NCI-H82 treated with DMSO at 0.1 percent for 48 hours (cell line): ENCODE results near the gene LEFTY2.
"Not testable (repeated sequence)": the region's sequence is repeated elsewhere in the genome, so short reads cannot be mapped to it uniquely, and the experiment has no call there.

Source experiments
- DNase-seq: peaks from one replicate; lab custom pipeline; 2025; ENCODE audit not compliant: unreplicated experiment; lab: John Stamatoyannopoulos, UW

Gene LEFTY2

GRCh38 chr1:225908013-225908640, 32.9 kb downstream of the LEFTY2 start:
- no peak for DNase-seq

- no peak for DNase-seq
These were observed 33.7 kb downstream of the LEFTY2 start for GRCh38 chr1:225907341-225907740.

- no peak for DNase-seq
These were observed 34.6 kb downstream of the LEFTY2 start for GRCh38 chr1:225906467-225906866.

GRCh38 chr1:225903623-225904022, 37.4 kb downstream of the LEFTY2 start:
- DNase-seq: no peak

- no peak for DNase-seq
These were observed 41.7 kb downstream of the LEFTY2 start for GRCh38 chr1:225899044-225899925.

- DNase-seq: no peak
These were observed 43.2 kb downstream of the LEFTY2 start for GRCh38 chr1:225897595-225898514.

- no peak for DNase-seq
These were observed 44.0 kb downstream of the LEFTY2 start for GRCh38 chr1:225896937-225897549.

- DNase-seq: no peak
These were observed 44.5 kb downstream of the LEFTY2 start for GRCh38 chr1:225896494-225896893.

GRCh38 chr1:225892307-225892706, 48.7 kb downstream of the LEFTY2 start:
- DNase-seq: no peak

GRCh38 chr1:225891229-225891972, 49.6 kb downstream of the LEFTY2 start:
- no peak for DNase-seq

GRCh38 chr1:225890346-225891228, 50.4 kb downstream of the LEFTY2 start:
- no peak for DNase-seq

- DNase-seq: no peak
These were observed 51.3 kb downstream of the LEFTY2 start for GRCh38 chr1:225889743-225890142.

- no peak for DNase-seq
These were observed 52.0 kb downstream of the LEFTY2 start, which contains the start of gene LEFTY1 for GRCh38 chr1:225888898-225889601. Gene LEFTY1 (minus strand): TSS chr1:225889146. CDS start chr1:225889066, 80 bp downstream.

GRCh38 chr1:225888289-225888897, 52.6 kb downstream of the LEFTY2 start:
- no peak for DNase-seq

- DNase-seq: not testable (repeated sequence)
These were observed 53.3 kb downstream of the LEFTY2 start for GRCh38 chr1:225887554-225888288.

GRCh38 chr1:225887030-225887314, 54.0 kb downstream of the LEFTY2 start:
- no peak for DNase-seq
